Measurements from ENCODE around the gene ZNF264. TPM values are rescaled to one million over a fixed set of nuclear protein-coding genes. Genes with fewer than 3 reads are reported as not detected.

ZNF264 gene
- total RNA-seq, 3 donors from 2014 or later = 20.7 to 36.4 (median 27.2) TPM

DNA sequence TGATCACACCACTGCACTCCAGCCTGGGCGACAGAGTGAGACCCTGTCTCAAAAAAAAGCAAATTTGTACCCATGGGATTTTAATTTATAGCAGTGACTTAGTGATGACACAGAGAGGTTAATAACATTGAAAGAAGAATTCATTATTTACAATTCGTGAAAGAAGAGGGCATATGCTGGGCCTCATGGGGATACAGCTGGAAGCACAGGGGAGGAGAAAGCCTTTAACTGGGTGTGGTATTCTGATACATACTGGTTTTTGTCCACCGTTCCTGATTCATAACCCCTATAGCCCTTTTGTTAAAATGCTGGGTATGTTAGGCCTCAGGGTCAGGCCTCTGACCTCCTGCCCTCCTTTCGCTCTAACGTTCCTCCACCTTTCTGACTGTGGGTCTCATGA lies 10.9 kb downstream of the ZNF264 start:
- DNase-seq (no peak), ATAC-seq (no peak)
- Histone ChIP-seq H3K4me1 (ENCODE audit: low read depth) (no peaks in the 10 kb centered on the region), H3K4me3 (no peak overlapping the region), H3K36me3 (ENCODE audit: low read depth) (no peaks in the 10 kb centered on the region), H3K9me3 (peaks cover 16% of the 10 kb centered on the region)
- TF ChIP-seq, protein P1, sequence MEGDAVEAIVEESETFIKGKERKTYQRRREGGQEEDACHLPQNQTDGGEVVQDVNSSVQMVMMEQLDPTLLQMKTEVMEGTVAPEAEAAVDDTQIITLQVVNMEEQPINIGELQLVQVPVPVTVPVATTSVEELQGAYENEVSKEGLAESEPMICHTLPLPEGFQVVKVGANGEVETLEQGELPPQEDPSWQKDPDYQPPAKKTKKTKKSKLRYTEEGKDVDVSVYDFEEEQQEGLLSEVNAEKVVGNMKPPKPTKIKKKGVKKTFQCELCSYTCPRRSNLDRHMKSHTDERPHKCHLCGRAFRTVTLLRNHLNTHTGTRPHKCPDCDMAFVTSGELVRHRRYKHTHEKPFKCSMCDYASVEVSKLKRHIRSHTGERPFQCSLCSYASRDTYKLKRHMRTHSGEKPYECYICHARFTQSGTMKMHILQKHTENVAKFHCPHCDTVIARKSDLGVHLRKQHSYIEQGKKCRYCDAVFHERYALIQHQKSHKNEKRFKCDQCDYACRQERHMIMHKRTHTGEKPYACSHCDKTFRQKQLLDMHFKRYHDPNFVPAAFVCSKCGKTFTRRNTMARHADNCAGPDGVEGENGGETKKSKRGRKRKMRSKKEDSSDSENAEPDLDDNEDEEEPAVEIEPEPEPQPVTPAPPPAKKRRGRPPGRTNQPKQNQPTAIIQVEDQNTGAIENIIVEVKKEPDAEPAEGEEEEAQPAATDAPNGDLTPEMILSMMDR (IDR thresholded peaks at IDR 0.05) = no peak
- intact Hi-C loops (cut with DNase I, micrococcal nuclease) = no loop called here

GRCh38 chr19:57210381-57210780 lies 19.1 kb downstream of the ZNF264 start:
- Histone ChIP-seq H3K4me3 (no peak overlapping the region), H3K4me1 (ENCODE audit: low read depth) (no peaks in the 10 kb centered on the region), H3K9me3 (peaks cover 38% of the 10 kb centered on the region), H3K36me3 (ENCODE audit: low read depth) (peaks cover 26% of the 10 kb centered on the region)
- no peak for ATAC-seq
- no peak for DNase-seq
- intact Hi-C loops (cut with DNase I, micrococcal nuclease) = no loop called here
- TF ChIP-seq, protein P1 (IDR thresholded peaks at IDR 0.05) = no peak

GRCh38 chr19:57212109-57212508 lies 20.8 kb downstream of the ZNF264 start:
- TF ChIP-seq, protein P1 (IDR thresholded peaks at IDR 0.05) = no peak
- intact Hi-C loops (cut with DNase I, micrococcal nuclease) = no loop called here
- DNase-seq = no peak
- no peak for ATAC-seq
- H3K36me3 ChIP-seq (ENCODE audit: low read depth) = peaks cover 26% of the 10 kb centered on the region
- H3K4me3 ChIP-seq = no peak overlapping the region
- no peaks in the 10 kb centered on the region for H3K4me1 ChIP-seq (ENCODE audit: low read depth)
- H3K9me3 ChIP-seq = peaks cover 39% of the 10 kb centered on the region

DNA sequence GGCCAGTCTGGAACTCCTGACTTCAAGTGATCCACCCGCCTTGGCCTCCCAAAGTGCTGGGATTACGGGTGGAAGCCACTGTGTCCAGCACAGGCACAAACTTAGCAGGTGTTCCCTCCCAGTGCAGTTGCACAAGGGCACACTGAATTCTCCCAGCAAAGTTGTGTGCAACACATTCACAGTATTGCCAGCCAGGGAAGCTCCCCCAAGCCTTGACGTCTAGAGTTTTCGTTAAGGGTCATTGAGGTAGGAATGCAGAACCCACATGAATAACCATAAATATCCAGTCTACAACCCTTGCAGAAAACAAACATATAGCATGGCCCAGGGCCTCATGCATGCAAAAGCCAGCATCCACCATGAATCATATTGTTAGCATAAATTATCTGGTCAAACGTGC lies 36.2 kb downstream of the ZNF264 start:
- Histone ChIP-seq H3K4me1 (ENCODE audit: low read depth) (no peaks in the 10 kb centered on the region), H3K4me3 (no peak overlapping the region), H3K9me3 (no peaks in the 10 kb centered on the region), H3K36me3 (ENCODE audit: low read depth) (no peaks in the 10 kb centered on the region)
- no peak for ATAC-seq
- DNase-seq = no peak
- TF ChIP-seq, protein P1 (IDR thresholded peaks at IDR 0.05) = no peak
- intact Hi-C loops (cut with DNase I, micrococcal nuclease) = no loop called here

GRCh38 chr19:57231686-57232085 lies 40.4 kb downstream of the ZNF264 start:
- ATAC-seq (no peak), DNase-seq (no peak)
- Histone ChIP-seq H3K9me3 (no peaks in the 10 kb centered on the region), H3K4me1 (ENCODE audit: low read depth) (no peaks in the 10 kb centered on the region), H3K36me3 (ENCODE audit: low read depth) (no peaks in the 10 kb centered on the region), H3K4me3 (no peak overlapping the region)
- intact Hi-C loops (cut with DNase I, micrococcal nuclease) = no loop called here
- TF ChIP-seq, protein P1 (IDR thresholded peaks at IDR 0.05) = no peak

GRCh38 chr19:57233207-57233606 lies 41.9 kb downstream of the ZNF264 start:
- Histone ChIP-seq H3K36me3 (ENCODE audit: low read depth) (no peaks in the 10 kb centered on the region), H3K9me3 (no peaks in the 10 kb centered on the region), H3K4me1 (ENCODE audit: low read depth) (no peaks in the 10 kb centered on the region), H3K4me3 (no peak overlapping the region)
- ATAC-seq = no peak
- intact Hi-C loops (cut with DNase I, micrococcal nuclease) = no loop called here
- no peak for DNase-seq
- TF ChIP-seq, protein P1 (IDR thresholded peaks at IDR 0.05) = no peak
